GM19193 (cell line): ENCODE data around the gene KRIT1.

ENCODE experiments used
- POLR2A ChIP-seq: IDR thresholded peaks from 4 replicates; pipeline ENCODE4 v1.6.1; 2011; ENCODE audit not compliant: insufficient read depth, insufficient read length; ENCODE audit errors: extremely low read depth

KRIT1 gene

GRCh38 chr7:92200791-92201190, 44.9 kb downstream of the KRIT1 start:
- TF ChIP-seq POLR2A: no peak

- no peak for TF ChIP-seq POLR2A
These were observed 53.4 kb downstream of the KRIT1 start for GRCh38 chr7:92192326-92192725.

GRCh38 chr7:92178928-92179924, 66.5 kb downstream of the KRIT1 start, which contains the start of gene LRRD1:
LRRD1 (minus strand) TSS chr7:92179142; CDS start chr7:92165202, 13,940 bp downstream.
- no peak for TF ChIP-seq POLR2A

GRCh38 chr7:92177362-92177761, 68.4 kb downstream of the KRIT1 start:
- TF ChIP-seq POLR2A: no peak

GRCh38 chr7:92161271-92161670, 84.4 kb downstream of the KRIT1 start:
- no peak for TF ChIP-seq POLR2A

- no peak for TF ChIP-seq POLR2A
These were observed 86.8 kb downstream of the KRIT1 start for GRCh38 chr7:92158660-92159575.

GRCh38 chr7:92156990-92157389, 88.7 kb downstream of the KRIT1 start:
- TF ChIP-seq POLR2A: no peak

GRCh38 chr7:92155108-92155739, 90.5 kb downstream of the KRIT1 start:
- TF ChIP-seq POLR2A: no peak

- TF ChIP-seq POLR2A: no peak
These were observed 95.2 kb downstream of the KRIT1 start for GRCh38 chr7:92150450-92151017.

GRCh38 chr7:92149736-92150239, 95.9 kb downstream of the KRIT1 start:
- TF ChIP-seq POLR2A: no peak
